Nucleus accumbens (tissue), 56 donors: ENCODE results near the gene RDH16.
A peak's percentile ranks its signal among the peaks of the same experiment; 100 is the strongest.

Source experiments
- DNase-seq, 56 donors: peaks; one replicate each; lab custom pipeline; 2025; lab: John Stamatoyannopoulos, UW

Gene RDH16

GRCh38 chr12:56957229-56958052, at the start of gene RDH16:
Gene RDH16 (minus strand): TSS chr12:56957608. CDS start chr12:56957462, 146 bp downstream.
- DNase-seq = no peak

- DNase-seq = no peak
Observed at GRCh38 chr12:57006809-57007475, 49.5 kb upstream of the RDH16 start.

GRCh38 chr12:57005980-57006808, 48.8 kb upstream of the RDH16 start, which contains the start of gene ZBTB39:
Gene ZBTB39 (minus strand): TSS chr12:57006546. CDS start chr12:57004917, 1,629 bp downstream.
- DNase-seq = peak in 42 of 56 donors; percentile 6 to 72 (median 34)

GRCh38 chr12:57004651-57005050, 47.2 kb upstream of the RDH16 start:
- DNase-seq = no peak

GRCh38 chr12:57003395-57003794, 46.0 kb upstream of the RDH16 start:
- no peak for DNase-seq

- DNase-seq = peak in 24 of 56 donors; percentile 3 to 55 (median 17)
Observed at GRCh38 chr12:57001448-57001906, 44.1 kb upstream of the RDH16 start.

GRCh38 chr12:57000393-57000792, 43.0 kb upstream of the RDH16 start:
- no peak for DNase-seq

GRCh38 chr12:56999456-56999855, 42.0 kb upstream of the RDH16 start:
- no peak for DNase-seq

- no peak for DNase-seq
Observed at GRCh38 chr12:56998981-56999380, 41.6 kb upstream of the RDH16 start.

- DNase-seq = no peak
Observed at GRCh38 chr12:56998316-56998715, 40.9 kb upstream of the RDH16 start.

GRCh38 chr12:56996793-56997545, 39.6 kb upstream of the RDH16 start:
- DNase-seq = no peak

GRCh38 chr12:56995930-56996496, 38.6 kb upstream of the RDH16 start:
- no peak for DNase-seq

- no peak for DNase-seq
Observed at GRCh38 chr12:56995201-56995929, 38.0 kb upstream of the RDH16 start.

GRCh38 chr12:56994231-56994746, 36.9 kb upstream of the RDH16 start:
- DNase-seq = no peak

GRCh38 chr12:56993346-56993745, 35.9 kb upstream of the RDH16 start:
- no peak for DNase-seq

GRCh38 chr12:56991319-56992246, 34.2 kb upstream of the RDH16 start:
- DNase-seq = peak in 11 of 56 donors; percentile 7 to 31 (median 16)

GRCh38 chr12:56990648-56991318, 33.4 kb upstream of the RDH16 start:
- DNase-seq = no peak
